Transverse colon (tissue), 4 donors: Measurements from ENCODE around the gene GDE1.

Source experiments
- EP300 ChIP-seq: sonication (generic); formaldehyde crosslinking; IDR thresholded peaks from one replicate; pipeline ENCODE4 v1.6.1; 2017; ENCODE audit warnings: antibody characterized with exemption, low read depth
- POLR2A ChIP-seq: fragments of 450-650 bp; IDR thresholded peaks from one replicate; pipeline ENCODE4 v1.6.1; 2016; ENCODE audit warnings: antibody characterized with exemption, mild to moderate bottlenecking, moderate library complexity
- POLR2AphosphoS5 ChIP-seq, 3 donors: sonication (generic); formaldehyde crosslinking; IDR thresholded peaks; one replicate each; pipeline ENCODE4 v1.6.1; 2016; ENCODE audit warnings: antibody characterized with exemption in 3 of 3
- TF ChIP-seq, protein P1 (sequence below), 5 experiments: fragments of 200-600 bp in 3 of 5; fragments of 450-650 bp in 2 of 5; sonication (generic) in 3 of 5; IDR thresholded peaks; 1 replicate in 2 of 5; 2 replicates in 3 of 5; pipeline ENCODE4 v1.5.1; 2016 to 2017; ENCODE audit warnings: antibody characterized with exemption in 5 of 5, inconsistent platforms in 3 of 5, mild to moderate bottlenecking in 2 of 5, moderate library complexity in 1 of 5

DNA sequence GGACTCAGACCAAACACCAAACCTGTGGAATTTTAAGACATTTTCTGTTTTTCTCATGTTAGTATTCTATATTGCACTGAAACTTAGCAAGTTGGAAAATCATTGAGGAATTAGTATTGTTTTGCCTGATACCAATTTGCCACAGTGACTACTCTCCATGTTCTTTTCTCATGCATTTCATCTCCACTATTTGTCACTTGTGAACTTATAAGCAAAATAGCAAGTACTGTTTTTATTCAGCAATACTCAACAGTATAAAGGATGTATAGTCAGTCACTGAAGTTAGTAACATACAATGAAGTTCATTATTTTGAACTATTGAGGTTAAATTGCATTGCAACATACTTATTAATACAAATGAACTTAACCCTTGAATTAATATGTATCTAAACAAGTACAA, 27.8 kb upstream of the GDE1 start:
- TF ChIP-seq POLR2AphosphoS5 (IDR thresholded peaks at IDR 0.05) (no peak), EP300 (no peak), POLR2A (no peak)
- TF ChIP-seq, protein P1, sequence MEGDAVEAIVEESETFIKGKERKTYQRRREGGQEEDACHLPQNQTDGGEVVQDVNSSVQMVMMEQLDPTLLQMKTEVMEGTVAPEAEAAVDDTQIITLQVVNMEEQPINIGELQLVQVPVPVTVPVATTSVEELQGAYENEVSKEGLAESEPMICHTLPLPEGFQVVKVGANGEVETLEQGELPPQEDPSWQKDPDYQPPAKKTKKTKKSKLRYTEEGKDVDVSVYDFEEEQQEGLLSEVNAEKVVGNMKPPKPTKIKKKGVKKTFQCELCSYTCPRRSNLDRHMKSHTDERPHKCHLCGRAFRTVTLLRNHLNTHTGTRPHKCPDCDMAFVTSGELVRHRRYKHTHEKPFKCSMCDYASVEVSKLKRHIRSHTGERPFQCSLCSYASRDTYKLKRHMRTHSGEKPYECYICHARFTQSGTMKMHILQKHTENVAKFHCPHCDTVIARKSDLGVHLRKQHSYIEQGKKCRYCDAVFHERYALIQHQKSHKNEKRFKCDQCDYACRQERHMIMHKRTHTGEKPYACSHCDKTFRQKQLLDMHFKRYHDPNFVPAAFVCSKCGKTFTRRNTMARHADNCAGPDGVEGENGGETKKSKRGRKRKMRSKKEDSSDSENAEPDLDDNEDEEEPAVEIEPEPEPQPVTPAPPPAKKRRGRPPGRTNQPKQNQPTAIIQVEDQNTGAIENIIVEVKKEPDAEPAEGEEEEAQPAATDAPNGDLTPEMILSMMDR (IDR thresholded peaks at IDR 0.05) = no peak
